Measurements from ENCODE around the gene ZNF532.

The ZNF532 gene

DNA sequence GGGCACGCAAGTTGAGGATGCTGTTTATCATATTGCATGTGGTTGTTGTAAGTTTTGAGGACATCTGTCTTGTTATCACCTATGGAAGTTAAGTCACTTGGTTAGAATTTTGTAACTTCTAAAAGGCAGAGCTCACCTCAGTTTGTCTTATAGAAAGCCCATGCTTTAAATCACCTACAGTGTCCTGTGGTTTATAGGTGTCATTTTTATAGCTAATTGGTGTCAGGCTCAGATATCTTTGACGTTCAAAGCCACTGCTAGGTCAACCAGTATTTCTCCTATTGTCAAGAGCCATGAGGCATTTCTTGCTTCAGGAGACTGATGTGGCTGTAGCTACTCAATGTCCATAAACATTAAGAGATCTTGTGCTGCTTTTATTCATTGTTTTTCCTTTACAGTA lies 16.8 kb downstream of the ZNF532 start:
- Histone ChIP-seq H4K12ac (ENCODE audit: low read depth, low read length) (no peak overlapping the region), H2AFZ (ENCODE audit: insufficient read depth, low read length, poor library complexity) (no peak overlapping the region), H3K4me2 (ENCODE audit: low read length) (no peak overlapping the region), H2AK5ac (ENCODE audit: low read length) (no peak overlapping the region), H3K79me2 (ENCODE audit: control insufficient read depth, insufficient read depth, low read length, poor library complexity) (peaks cover 9% of the 10 kb centered on the region), H2BK12ac (ENCODE audit: low read length) (no peak overlapping the region), H3K27ac (ENCODE audit: low read depth, low read length) (no peak overlapping the region), H3K79me1 (ENCODE audit: low read length) (no peaks in the 10 kb centered on the region), H3K36me3 (ENCODE audit: control insufficient read depth in 1 of 2, insufficient read depth in 2 of 2, low read length in 2 of 2) (peaks cover 23 to 24% of the 10 kb centered on the region in 2 experiments), H3K4me3 (ENCODE audit: low read depth, low read length) (no peak overlapping the region), H3K9ac (ENCODE audit: low read length) (no peak overlapping the region), H2BK120ac (ENCODE audit: insufficient read depth, low read length, poor library complexity) (no peak overlapping the region), H4K8ac (ENCODE audit: low read depth, low read length) (no peak overlapping the region), H3K18ac (ENCODE audit: low read length) (no peak overlapping the region), H3K9me3 (ENCODE audit: insufficient read depth, low read depth, low read length) (peaks cover 2% of the 10 kb centered on the region), H3K27me3 (ENCODE audit: insufficient read depth, low read length) (no peaks in the 10 kb centered on the region), H3K23ac (ENCODE audit: low read length) (no peak overlapping the region), H3K4ac (ENCODE audit: low read depth, low read length) (no peak overlapping the region), H3K4me1 (ENCODE audit: control insufficient read depth in 1 of 2, insufficient read depth in 2 of 2, low read length in 2 of 2) (peaks cover 0 to 9% of the 10 kb centered on the region in 2 experiments), H3K14ac (ENCODE audit: low read length) (no peak overlapping the region), H2BK5ac (ENCODE audit: low read depth, low read length, poor library complexity) (no peak overlapping the region), H4K91ac (ENCODE audit: low read depth, low read length) (no peak overlapping the region)
- no CpG with 5 or more reads among the region's 2 CpGs for WGBS (ENCODE audit: extremely low coverage, insufficient coverage, insufficient read length)
- DNase-seq = no peak

DNA sequence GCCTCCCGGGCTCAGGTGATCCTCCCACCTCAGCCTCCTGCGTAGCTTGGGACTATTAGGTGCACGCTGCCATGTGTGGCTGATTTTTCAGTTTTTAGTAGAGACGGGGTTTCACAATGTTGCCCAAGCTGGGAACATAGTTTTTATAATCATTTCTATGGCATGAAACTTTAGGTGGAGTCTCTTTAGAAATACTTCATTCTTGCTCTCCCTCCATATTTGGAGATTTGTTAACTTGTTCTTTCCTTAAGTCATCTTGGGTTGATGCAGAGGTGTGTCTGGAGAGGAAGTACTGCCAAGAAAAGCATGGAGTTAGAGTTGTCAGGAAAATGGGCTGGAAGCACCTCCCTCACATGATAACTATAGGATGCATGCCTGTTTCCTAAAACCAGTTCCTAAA lies 17.4 kb downstream of the ZNF532 start:
- Histone ChIP-seq H3K9me3 (ENCODE audit: insufficient read depth, low read depth, low read length) (peaks cover 2% of the 10 kb centered on the region), H3K27ac (ENCODE audit: low read depth, low read length) (no peak overlapping the region), H2AFZ (ENCODE audit: insufficient read depth, low read length, poor library complexity) (no peak overlapping the region), H3K4me2 (ENCODE audit: low read length) (no peak overlapping the region), H3K9ac (ENCODE audit: low read length) (no peak overlapping the region), H3K18ac (ENCODE audit: low read length) (no peak overlapping the region), H3K4ac (ENCODE audit: low read depth, low read length) (no peak overlapping the region), H3K4me1 (ENCODE audit: control insufficient read depth in 1 of 2, insufficient read depth in 2 of 2, low read length in 2 of 2) (peaks cover 0 to 9% of the 10 kb centered on the region in 2 experiments), H2BK12ac (ENCODE audit: low read length) (no peak overlapping the region), H4K91ac (ENCODE audit: low read depth, low read length) (no peak overlapping the region), H2BK5ac (ENCODE audit: low read depth, low read length, poor library complexity) (no peak overlapping the region), H4K8ac (ENCODE audit: low read depth, low read length) (no peak overlapping the region), H3K27me3 (ENCODE audit: insufficient read depth, low read length) (no peaks in the 10 kb centered on the region), H2AK5ac (ENCODE audit: low read length) (no peak overlapping the region), H3K4me3 (ENCODE audit: low read depth, low read length) (no peak overlapping the region), H3K79me1 (ENCODE audit: low read length) (no peaks in the 10 kb centered on the region), H3K36me3 (ENCODE audit: control insufficient read depth in 1 of 2, insufficient read depth in 2 of 2, low read length in 2 of 2) (peaks cover 18 to 19% of the 10 kb centered on the region in 2 experiments), H3K79me2 (ENCODE audit: control insufficient read depth, insufficient read depth, low read length, poor library complexity) (peaks cover 9% of the 10 kb centered on the region), H3K14ac (ENCODE audit: low read length) (no peak overlapping the region), H4K12ac (ENCODE audit: low read depth, low read length) (no peak overlapping the region), H2BK120ac (ENCODE audit: insufficient read depth, low read length, poor library complexity) (no peak overlapping the region), H3K23ac (ENCODE audit: low read length) (no peak overlapping the region)
- no peak for DNase-seq
- WGBS (ENCODE audit: extremely low coverage, insufficient coverage, insufficient read length) = no CpG with 5 or more reads among the region's 4 CpGs

DNA sequence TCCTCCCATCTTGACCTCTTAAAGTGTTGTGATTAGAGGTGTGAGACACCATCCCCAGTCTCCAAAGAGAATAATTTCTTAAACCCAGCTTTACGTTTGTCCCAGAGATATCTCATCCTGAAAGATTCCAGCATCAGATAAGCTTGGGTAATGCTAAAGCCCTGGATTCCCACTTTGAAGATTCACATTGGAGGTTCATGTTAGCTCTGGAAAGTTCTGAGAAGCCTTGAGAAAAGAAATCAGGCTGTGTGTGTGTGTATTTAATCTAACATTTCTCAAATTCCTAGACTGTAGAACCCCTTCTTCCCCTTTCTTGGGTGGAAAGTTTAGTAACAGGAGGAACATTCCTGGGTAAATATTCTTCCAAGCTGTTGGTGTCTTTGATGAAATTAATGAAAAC lies 18.0 kb downstream of the ZNF532 start:
- Histone ChIP-seq H3K4me3 (ENCODE audit: low read depth, low read length) (no peak overlapping the region), H3K4me1 (ENCODE audit: control insufficient read depth in 1 of 2, insufficient read depth in 2 of 2, low read length in 2 of 2) (peaks cover 5 to 14% of the 10 kb centered on the region in 2 experiments), H3K18ac (ENCODE audit: low read length) (no peak overlapping the region), H4K8ac (ENCODE audit: low read depth, low read length) (no peak overlapping the region), H4K91ac (ENCODE audit: low read depth, low read length) (no peak overlapping the region), H3K9me3 (ENCODE audit: insufficient read depth, low read depth, low read length) (no peaks in the 10 kb centered on the region), H4K12ac (ENCODE audit: low read depth, low read length) (no peak overlapping the region), H2BK12ac (ENCODE audit: low read length) (no peak overlapping the region), H3K79me1 (ENCODE audit: low read length) (peaks cover 5% of the 10 kb centered on the region), H3K36me3 (ENCODE audit: control insufficient read depth in 1 of 2, insufficient read depth in 2 of 2, low read length in 2 of 2) (peaks cover 14 to 15% of the 10 kb centered on the region in 2 experiments), H3K4me2 (ENCODE audit: low read length) (no peak overlapping the region), H2AFZ (ENCODE audit: insufficient read depth, low read length, poor library complexity) (no peak overlapping the region), H2BK5ac (ENCODE audit: low read depth, low read length, poor library complexity) (no peak overlapping the region), H3K9ac (ENCODE audit: low read length) (no peak overlapping the region), H3K23ac (ENCODE audit: low read length) (no peak overlapping the region), H2BK120ac (ENCODE audit: insufficient read depth, low read length, poor library complexity) (no peak overlapping the region), H3K4ac (ENCODE audit: low read depth, low read length) (no peak overlapping the region), H3K14ac (ENCODE audit: low read length) (no peak overlapping the region), H3K27me3 (ENCODE audit: insufficient read depth, low read length) (no peaks in the 10 kb centered on the region), H3K79me2 (ENCODE audit: control insufficient read depth, insufficient read depth, low read length, poor library complexity) (peaks cover 10% of the 10 kb centered on the region), H2AK5ac (ENCODE audit: low read length) (no peak overlapping the region), H3K27ac (ENCODE audit: low read depth, low read length) (no peak overlapping the region)
- no CpG with 5 or more reads among the region's 1 CpG for WGBS (ENCODE audit: extremely low coverage, insufficient coverage, insufficient read length)
- no peak for DNase-seq

GRCh38 chr18:58884680-58885079 lies 20.0 kb downstream of the ZNF532 start:
- no peak overlapping the region for H2BK12ac ChIP-seq (ENCODE audit: low read length)
- no peak overlapping the region for H3K18ac ChIP-seq (ENCODE audit: low read length)
- H2AK5ac ChIP-seq (ENCODE audit: low read length) = no peak overlapping the region
- H3K27me3 ChIP-seq (ENCODE audit: insufficient read depth, low read length) = no peaks in the 10 kb centered on the region
- H3K27ac ChIP-seq (ENCODE audit: low read depth, low read length) = no peak overlapping the region
- no peak overlapping the region for H4K12ac ChIP-seq (ENCODE audit: low read depth, low read length)
- peaks cover 5 to 12% of the 10 kb centered on the region in 2 experiments for H3K4me1 ChIP-seq (ENCODE audit: control insufficient read depth in 1 of 2, insufficient read depth in 2 of 2, low read length in 2 of 2)
- no CpG with 5 or more reads among the region's 5 CpGs for WGBS (ENCODE audit: extremely low coverage, insufficient coverage, insufficient read length)
- no peak overlapping the region for H3K9ac ChIP-seq (ENCODE audit: low read length)
- H2BK5ac ChIP-seq (ENCODE audit: low read depth, low read length, poor library complexity) = no peak overlapping the region
- no peaks in the 10 kb centered on the region for H3K9me3 ChIP-seq (ENCODE audit: insufficient read depth, low read depth, low read length)
- no peak overlapping the region for H3K23ac ChIP-seq (ENCODE audit: low read length)
- no peak overlapping the region for H3K4ac ChIP-seq (ENCODE audit: low read depth, low read length)
- H2AFZ ChIP-seq (ENCODE audit: insufficient read depth, low read length, poor library complexity) = no peak overlapping the region
- H3K4me2 ChIP-seq (ENCODE audit: low read length) = no peak overlapping the region
- peak overlapping the region; percentile 47 for H4K91ac ChIP-seq (ENCODE audit: low read depth, low read length)
- no peak overlapping the region for H3K14ac ChIP-seq (ENCODE audit: low read length)
- H4K8ac ChIP-seq (ENCODE audit: low read depth, low read length) = no peak overlapping the region
- peaks cover 8% of the 10 kb centered on the region for H3K79me2 ChIP-seq (ENCODE audit: control insufficient read depth, insufficient read depth, low read length, poor library complexity)
- H2BK120ac ChIP-seq (ENCODE audit: insufficient read depth, low read length, poor library complexity) = no peak overlapping the region
- H3K4me3 ChIP-seq (ENCODE audit: low read depth, low read length) = no peak overlapping the region
- H3K36me3 ChIP-seq (ENCODE audit: control insufficient read depth in 1 of 2, insufficient read depth in 2 of 2, low read length in 2 of 2) = peaks cover 3 to 10% of the 10 kb centered on the region in 2 experiments
- no peak for DNase-seq
- H3K79me1 ChIP-seq (ENCODE audit: low read length) = peaks cover 6% of the 10 kb centered on the region
